GM12873 (cell line): Measurements from ENCODE around the gene MFN2.

ENCODE experiments used
- CTCF ChIP-seq: IDR thresholded peaks from 2 replicates; pipeline ENCODE4 v1.5.1; 2012; ENCODE audit warnings: low read depth, mild to moderate bottlenecking, moderate library complexity, low read length, control low read depth; ENCODE audit not compliant: insufficient read depth; ENCODE audit errors: missing control alignments

The MFN2 gene

GRCh38 chr1:11981378-11982009 is 1.2 kb downstream of the MFN2 start:
- TF ChIP-seq CTCF: no peak

- TF ChIP-seq CTCF: peak; percentile 68
These were observed 1.8 kb downstream of the MFN2 start for GRCh38 chr1:11982010-11982392.

- TF ChIP-seq CTCF: no peak
These were observed 3.9 kb downstream of the MFN2 start for GRCh38 chr1:11984121-11984520.

GRCh38 chr1:11984576-11984975 is 4.3 kb downstream of the MFN2 start:
- TF ChIP-seq CTCF: no peak

GRCh38 chr1:11985171-11985570 is 4.9 kb downstream of the MFN2 start:
- no peak for TF ChIP-seq CTCF

- no peak for TF ChIP-seq CTCF
These were observed 5.6 kb downstream of the MFN2 start for GRCh38 chr1:11985851-11986250.

GRCh38 chr1:11989669-11990068 is 9.4 kb downstream of the MFN2 start:
- no peak for TF ChIP-seq CTCF
